ENCODE results near the gene SH3BP1.
A peak's percentile ranks its signal among the peaks of the same experiment; 100 is the strongest.

SH3BP1 gene

GRCh38 chr22:37617431-37617830 lies 22.0 kb upstream of the SH3BP1 start:
- no peak overlapping the region for H3K4me3 ChIP-seq (ENCODE audit: low read depth, low read length)
- TF ChIP-seq CTCF (IDR thresholded peaks at IDR 0.05; ENCODE audit: control insufficient read depth, extremely low read depth, insufficient read depth) = no peak
- no peak for DNase-seq (ENCODE audit: low read depth)

- no peak overlapping the region for H3K4me3 ChIP-seq (ENCODE audit: low read depth, low read length)
- no peak for DNase-seq (ENCODE audit: low read depth)
- TF ChIP-seq CTCF (IDR thresholded peaks at IDR 0.05; ENCODE audit: control insufficient read depth, extremely low read depth, insufficient read depth) = no peak
Observed at GRCh38 chr22:37618072-37618656, 21.3 kb upstream of the SH3BP1 start.

- no peak overlapping the region for H3K4me3 ChIP-seq (ENCODE audit: low read depth, low read length)
- no peak for TF ChIP-seq CTCF (IDR thresholded peaks at IDR 0.05; ENCODE audit: control insufficient read depth, extremely low read depth, insufficient read depth)
- DNase-seq (ENCODE audit: low read depth) = no peak
Observed at GRCh38 chr22:37618674-37619073, 20.8 kb upstream of the SH3BP1 start.

GRCh38 chr22:37619991-37620390 lies 19.5 kb upstream of the SH3BP1 start:
- H3K4me3 ChIP-seq (ENCODE audit: low read depth, low read length) = no peak overlapping the region
- DNase-seq (ENCODE audit: low read depth) = no peak
- no peak for TF ChIP-seq CTCF (IDR thresholded peaks at IDR 0.05; ENCODE audit: control insufficient read depth, extremely low read depth, insufficient read depth)

- TF ChIP-seq CTCF (IDR thresholded peaks at IDR 0.05; ENCODE audit: control insufficient read depth, extremely low read depth, insufficient read depth) = no peak
- H3K4me3 ChIP-seq (ENCODE audit: low read depth, low read length) = no peak overlapping the region
- DNase-seq (ENCODE audit: low read depth) = no peak
Observed at GRCh38 chr22:37621352-37621860, 18.1 kb upstream of the SH3BP1 start.

GRCh38 chr22:37623075-37624016 lies 16.1 kb upstream of the SH3BP1 start:
- TF ChIP-seq CTCF (IDR thresholded peaks at IDR 0.05; ENCODE audit: control insufficient read depth, extremely low read depth, insufficient read depth) = peak; percentile 69
- H3K4me3 ChIP-seq (ENCODE audit: low read depth, low read length) = no peak overlapping the region
- no peak for DNase-seq (ENCODE audit: low read depth)

Data from LNCaP clone FGC (cell line).